Right ventricle myocardium superior (tissue), 1 donor: ENCODE measurements around the gene MID2. TPM values are rescaled to one million over a fixed set of nuclear protein-coding genes. Genes with fewer than 3 reads are reported as not detected.
"Not testable (repeated sequence)": the region's sequence is repeated elsewhere in the genome, so short reads cannot be mapped to it uniquely, and the experiment has no call there.

Source experiments
- ATAC-seq: fragments of 200-7000 bp; cut with Tn5 transposase; one replicate; pipeline ENCODE4 v1.9.1; 2020; ENCODE audit warnings: mild to moderate bottlenecking; ENCODE audit not compliant: poor library complexity
- DNase-seq: peaks from one replicate; pipeline ENCODE4 v3.0.0-alpha.2; 2020
- intact Hi-C: fragments of 100-400 bp; cut with DNase I; formaldehyde crosslinking; loops from one replicate; pipeline ENCODE4 v1.11.2; 2022
- long read RNA-seq: library from polyadenylated mRNA; unstranded; transcript quantifications from one replicate; pipeline ENCODE4 v2.0.0, GENCODE V29; 2021
- total RNA-seq: library from RNA; stranded (reverse); fragmentation: NEBNext Ultra II Directional; extraction: Animal tissue kit (Norgen Biotek cat#: 25700); gene quantifications from one replicate; pipeline ENCODE4 v1.2.1, GENCODE V29; 2021
- donor health status: DM: no; HTN: yes; CAD: no; lungs with severe emphysema.

MID2 gene, protein sequence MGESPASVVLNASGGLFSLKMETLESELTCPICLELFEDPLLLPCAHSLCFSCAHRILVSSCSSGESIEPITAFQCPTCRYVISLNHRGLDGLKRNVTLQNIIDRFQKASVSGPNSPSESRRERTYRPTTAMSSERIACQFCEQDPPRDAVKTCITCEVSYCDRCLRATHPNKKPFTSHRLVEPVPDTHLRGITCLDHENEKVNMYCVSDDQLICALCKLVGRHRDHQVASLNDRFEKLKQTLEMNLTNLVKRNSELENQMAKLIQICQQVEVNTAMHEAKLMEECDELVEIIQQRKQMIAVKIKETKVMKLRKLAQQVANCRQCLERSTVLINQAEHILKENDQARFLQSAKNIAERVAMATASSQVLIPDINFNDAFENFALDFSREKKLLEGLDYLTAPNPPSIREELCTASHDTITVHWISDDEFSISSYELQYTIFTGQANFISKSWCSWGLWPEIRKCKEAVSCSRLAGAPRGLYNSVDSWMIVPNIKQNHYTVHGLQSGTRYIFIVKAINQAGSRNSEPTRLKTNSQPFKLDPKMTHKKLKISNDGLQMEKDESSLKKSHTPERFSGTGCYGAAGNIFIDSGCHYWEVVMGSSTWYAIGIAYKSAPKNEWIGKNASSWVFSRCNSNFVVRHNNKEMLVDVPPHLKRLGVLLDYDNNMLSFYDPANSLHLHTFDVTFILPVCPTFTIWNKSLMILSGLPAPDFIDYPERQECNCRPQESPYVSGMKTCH
- 6.2 TPM for total RNA-seq
- long read RNA-seq, transcript MID2-202 (10 exons, 2,251 nt): major isoform, 6 of 9 reads
- long read RNA-seq, partial matches to known transcripts: 0 of 9 reads
- long read RNA-seq, other reads (novel, unspliced or antisense): 1 of 9 reads

DNA sequence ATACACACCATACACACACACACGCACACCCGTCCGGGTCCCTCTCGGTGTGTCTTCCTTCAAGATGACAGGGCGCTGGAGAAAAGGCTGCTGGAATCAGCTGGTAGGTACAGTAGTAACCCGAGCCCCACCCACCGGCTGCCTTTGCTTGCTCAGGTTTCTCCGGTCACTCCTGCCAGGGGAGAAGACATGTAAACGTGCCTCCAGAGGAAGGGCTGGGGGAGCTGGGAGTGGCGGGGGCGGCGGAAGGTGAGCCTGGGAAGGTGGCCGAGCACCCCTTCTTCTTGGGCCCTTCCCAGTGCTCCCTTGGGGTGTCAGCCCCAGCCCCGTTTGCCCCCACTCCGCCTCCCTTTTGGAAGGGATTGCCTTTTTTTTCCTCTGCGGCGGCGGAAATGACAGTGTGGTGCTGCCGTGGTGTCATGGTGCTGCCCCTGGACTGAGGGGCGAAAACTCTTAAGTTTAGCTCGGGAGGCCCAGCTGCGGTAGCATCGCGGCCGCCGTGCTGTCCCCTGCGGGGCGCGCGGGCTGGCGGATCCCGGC, at the start of gene MID2:
TSS of gene MID2 (plus strand) at position 169 of the 540 bp plus-strand sequence. CDS start 561 bp downstream, outside the sequence.
- peak; percentile 57 for DNase-seq
- ATAC-seq: peak; percentile 59
- intact Hi-C loops: no loop called here

- DNase-seq (peak; percentile 80), ATAC-seq (peak; percentile 80)
- intact Hi-C loops: loop anchor here (2.0 to 5.0 kb wide), 2 partner anchors 105 to 118 kb away; no protein-coding TSS in a partner anchor
These were observed 48.8 kb upstream of the MID2 start for GRCh38 chrX:107776649-107777535.

GRCh38 chrX:107777536-107777832, 48.2 kb upstream of the MID2 start, which contains the start of gene NCBP2L:
Gene NCBP2L, plus strand, starts transcription at chrX:107777733. Its CDS starts 16,488 bp downstream, at chrX:107794221.
- DNase-seq: no peak
- intact Hi-C loops: loop anchor here (2.0 to 5.0 kb wide), 2 partner anchors 105 to 119 kb away; no protein-coding TSS in a partner anchor
- no peak for ATAC-seq

DNA sequence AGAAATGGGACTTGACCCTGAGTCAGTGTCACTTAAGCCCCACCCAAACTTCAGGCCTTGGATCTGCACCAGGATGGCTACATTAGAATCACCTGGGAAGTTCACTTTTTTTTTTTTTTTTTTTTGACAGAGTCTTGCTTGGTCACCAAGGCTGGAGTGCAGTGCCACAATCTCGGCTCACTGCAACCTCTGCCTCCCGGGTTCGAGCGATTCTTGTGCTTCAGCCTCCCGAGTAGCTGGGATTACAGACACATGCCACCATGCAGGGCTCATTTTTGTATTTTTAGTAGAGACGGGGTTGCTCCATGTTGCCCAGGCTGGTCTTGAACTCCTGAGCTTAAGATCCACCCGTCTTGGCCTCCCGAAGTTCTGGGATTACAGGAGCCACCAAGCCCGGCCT, 45.1 kb upstream of the MID2 start:
- ATAC-seq: no peak
- no peak for DNase-seq
- intact Hi-C loops: no loop called here

GRCh38 chrX:107787827-107788226, 37.8 kb upstream of the MID2 start:
- DNase-seq (no peak), ATAC-seq (no peak)
- intact Hi-C loops: no loop called here

- DNase-seq: no peak
- intact Hi-C loops: no loop called here
- no peak for ATAC-seq
These were observed 21.2 kb upstream of the MID2 start for GRCh38 chrX:107804427-107804826.

DNA sequence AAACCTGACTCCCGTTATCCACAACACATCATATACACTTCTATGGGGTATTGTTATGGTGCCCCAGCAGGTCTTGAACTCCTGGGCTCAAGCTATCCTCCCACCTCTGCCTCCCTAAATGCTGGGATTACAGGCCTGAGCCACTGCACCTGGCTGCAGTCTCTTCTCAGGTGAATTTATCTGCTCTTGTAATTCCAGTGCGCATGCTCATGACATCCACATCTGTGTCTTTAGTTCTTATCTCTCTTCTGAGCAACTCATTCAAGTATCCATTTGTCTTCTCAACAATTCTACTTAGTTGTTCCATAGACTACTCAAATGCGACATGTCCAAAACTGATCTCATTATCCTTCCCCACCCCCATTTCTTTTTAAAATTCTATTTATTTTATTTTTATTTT, 20.5 kb upstream of the MID2 start:
- intact Hi-C loops: no loop called here
- ATAC-seq: no peak
- no peak for DNase-seq

DNA sequence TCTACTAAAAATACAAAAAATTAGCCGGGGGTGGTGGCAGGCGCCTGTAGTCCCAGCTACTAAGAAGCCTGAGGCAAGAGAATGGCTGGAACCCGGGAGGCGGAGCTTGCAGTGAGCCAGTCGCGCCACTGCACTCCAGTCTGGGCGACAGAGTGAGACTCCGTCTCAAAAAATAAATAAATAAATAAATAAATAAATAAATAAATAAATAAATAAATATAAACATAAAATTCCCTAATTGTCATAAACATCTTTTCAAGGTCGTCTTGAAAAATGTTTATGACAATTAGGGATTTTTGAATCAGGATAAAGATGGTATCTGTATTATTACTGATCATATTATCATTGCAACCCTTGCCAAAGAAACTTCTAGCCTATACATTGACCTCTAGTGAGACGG, 15.6 kb upstream of the MID2 start:
- ATAC-seq, intact Hi-C loops: not testable (repeated sequence)

DNA sequence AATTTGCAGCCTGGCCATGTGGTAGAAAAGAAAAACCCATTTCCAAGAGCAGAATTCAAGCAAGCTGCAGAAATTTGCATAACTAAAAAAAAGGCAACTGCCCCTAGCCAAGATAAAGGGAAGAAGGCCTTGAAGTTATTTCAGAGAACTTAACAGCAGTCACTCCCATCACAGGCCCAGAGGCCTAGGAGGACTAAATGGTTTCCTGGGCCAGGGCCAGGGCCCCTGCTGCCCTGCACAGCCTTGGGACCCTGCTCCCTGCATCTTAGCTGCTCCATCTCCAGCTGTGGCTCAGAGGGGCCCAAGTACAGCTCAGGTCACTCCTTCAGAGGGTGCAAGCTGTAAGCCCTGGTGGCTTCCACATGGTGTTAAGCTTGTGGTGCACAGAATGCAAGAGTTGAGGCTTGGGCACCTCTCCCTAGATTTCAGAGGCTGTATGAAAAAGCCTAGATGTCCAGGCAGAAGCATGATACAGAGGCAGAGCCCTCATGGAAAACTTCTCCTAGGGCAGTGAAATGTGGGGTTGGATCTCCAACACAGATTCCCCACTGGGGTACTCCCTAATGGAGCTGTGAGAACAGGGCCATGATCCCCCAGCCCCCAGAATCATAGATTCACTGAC, 6.7 kb upstream of the MID2 start:
- ATAC-seq (no peak), DNase-seq (no peak)
- intact Hi-C loops: no loop called here

More for the DNA sequence above, 15.6 kb upstream of the MID2 start:
- DNase-seq: not testable (repeated sequence)

- DNase-seq (no peak), ATAC-seq (no peak)
- intact Hi-C loops: no loop called here
These were observed 2.6 kb upstream of the MID2 start for GRCh38 chrX:107823042-107823441.

GRCh38 chrX:107823456-107823855, 2.2 kb upstream of the MID2 start:
- ATAC-seq (no peak), DNase-seq (no peak)
- intact Hi-C loops: no loop called here

DNA sequence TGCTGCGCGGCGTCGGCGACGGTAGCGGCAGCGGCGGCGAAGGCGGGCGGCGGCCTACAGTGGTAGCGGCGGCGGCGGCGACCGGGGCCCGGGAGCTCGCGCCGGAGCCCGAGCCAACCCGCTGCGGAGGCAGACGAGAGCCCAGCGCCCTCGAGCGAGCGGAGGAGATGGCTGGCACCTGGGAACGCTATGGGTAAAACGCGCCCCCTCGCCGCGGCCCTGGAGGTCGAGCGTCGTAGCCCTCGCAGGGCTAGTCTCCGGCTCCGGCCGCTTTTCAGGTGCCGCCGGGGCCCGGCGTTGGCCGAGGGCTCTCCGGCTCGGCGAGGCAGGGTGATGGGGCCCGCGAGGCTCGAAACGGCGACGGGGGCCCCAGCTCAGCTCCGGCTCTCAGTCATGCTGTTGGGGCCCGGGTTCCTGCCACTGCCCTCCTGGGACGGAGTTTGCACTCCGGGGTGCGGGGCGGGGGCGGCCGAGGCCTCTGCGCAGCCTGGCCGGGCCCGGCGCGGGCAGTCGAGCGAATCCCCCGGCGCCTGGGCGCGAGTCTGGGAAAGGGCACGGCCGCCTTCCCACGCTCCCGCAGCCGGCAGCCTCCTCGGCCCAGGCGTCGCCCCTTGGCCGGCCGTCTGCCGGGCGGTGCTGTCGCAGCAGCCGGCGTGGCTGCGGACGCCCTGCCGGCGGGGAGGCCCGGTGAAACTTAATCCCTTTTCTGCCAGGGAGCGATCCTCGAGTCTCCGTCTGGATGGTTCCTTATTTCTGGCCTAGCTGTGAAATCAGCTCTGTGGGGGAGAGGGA, 768 bp downstream of the MID2 start:
- intact Hi-C loops: no loop called here
- ATAC-seq (peak; percentile 84), DNase-seq (peak; percentile 47)

- DNase-seq (no peak), ATAC-seq (peak; percentile 34)
- intact Hi-C loops: no loop called here
These were observed 1.6 kb downstream of the MID2 start for GRCh38 chrX:107827030-107827831.

GRCh38 chrX:107827852-107828251, 2.2 kb downstream of the MID2 start:
- intact Hi-C loops: no loop called here
- no peak for DNase-seq
- no peak for ATAC-seq

DNA sequence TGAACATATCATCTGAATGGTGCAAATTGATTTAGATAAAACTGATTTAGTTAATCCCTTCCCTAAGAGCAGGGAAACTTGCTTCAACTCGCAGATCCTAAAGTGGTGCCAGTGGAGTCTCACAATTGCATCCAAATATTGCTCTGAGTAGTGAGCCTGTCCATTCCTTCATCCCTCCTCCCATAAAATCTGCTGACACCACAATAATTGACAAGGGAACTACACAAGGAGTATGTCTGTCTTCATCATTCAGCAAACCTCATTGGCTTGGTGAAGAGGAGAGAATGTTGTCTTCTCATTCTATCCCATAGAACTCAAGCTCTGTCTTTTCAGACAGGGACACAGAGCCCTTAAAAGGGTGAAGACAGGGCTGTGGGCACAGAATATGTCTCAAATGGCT, 4.2 kb downstream of the MID2 start:
- ATAC-seq (no peak), DNase-seq (no peak)
- intact Hi-C loops: no loop called here

- ATAC-seq: no peak
- DNase-seq: no peak
- intact Hi-C loops: no loop called here
These were observed 5.5 kb downstream of the MID2 start for GRCh38 chrX:107831071-107831730.
